ENCODE data around the gene TICAM1.
A peak's percentile ranks its signal among the peaks of the same experiment; 100 is the strongest.

GRCh38 chr19:4791183-4792018 is 40.1 kb downstream of the TICAM1 start, which contains the start of gene FEM1A:
- TF ChIP-seq CTCF (IDR thresholded peaks at IDR 0.05; ENCODE audit: low read depth, low read length, missing input control) (peak; percentile 99), TAF1 (conservative IDR thresholded peaks at IDR 0.05) (peak; percentile 68), ZBTB33 (IDR thresholded peaks at IDR 0.05) (peak; percentile 65), REST (IDR thresholded peaks at IDR 0.05) (peak; percentile 83), YY1 (IDR thresholded peaks at IDR 0.05) (peak; percentile 100), FOXA1 (IDR thresholded peaks at IDR 0.05) (no peak), ATF3 (IDR thresholded peaks at IDR 0.05) (no peak), EGR1 (IDR thresholded peaks at IDR 0.05; ENCODE audit: low read depth in 2 of 2) (no peak), MAX (IDR thresholded peaks at IDR 0.05) (peak; percentile 86), JUND (IDR thresholded peaks at IDR 0.05) (peak; percentile 20 to 31), SP1 (IDR thresholded peaks at IDR 0.05) (peak; percentile 83)

All from liver (tissue), 3 donors.